ENCODE results near the gene FGD1. TPM values are rescaled to one million over a fixed set of nuclear protein-coding genes. Genes with fewer than 3 reads are reported as not detected.

FGD1 gene
- total and polyA plus RNA-seq, 2 experiments from 2014 or later, result 11.8 to 24.9 TPM

GRCh38 chrX:54435121-54435520, 60.9 kb downstream of the FGD1 start:
- TF ChIP-seq CTCF (conservative IDR thresholded peaks at IDR 0.05; ENCODE audit: low read depth in 2 of 2), result no peak
- no peak for TF ChIP-seq POLR2AphosphoS5 (IDR thresholded peaks at IDR 0.05; ENCODE audit: low read depth)
- TF ChIP-seq ETS1 (IDR thresholded peaks at IDR 0.05), result no peak
- TF ChIP-seq JUNB (IDR thresholded peaks at IDR 0.05; ENCODE audit: unreplicated experiment), result no peak
- TF ChIP-seq ZNF114 (CRISPR knock-in tag; IDR thresholded peaks at IDR 0.05), result no peak
- TF ChIP-seq EZH2 (IDR thresholded peaks at IDR 0.05; ENCODE audit: low read depth, unreplicated experiment), result no peak
- TF ChIP-seq NANOG (IDR thresholded peaks at IDR 0.05; ENCODE audit: borderline replicate concordance), result no peak
- TF ChIP-seq ZNF331 (CRISPR knock-in tag; IDR thresholded peaks at IDR 0.05; ENCODE audit: low read depth), result no peak
- TF ChIP-seq STAT1 (IDR thresholded peaks at IDR 0.05; ENCODE audit: unreplicated experiment), result no peak
- TF ChIP-seq CREB1 (CRISPR knock-in tag; IDR thresholded peaks at IDR 0.05; ENCODE audit: low read depth), result no peak
- TF ChIP-seq, protein P1, sequence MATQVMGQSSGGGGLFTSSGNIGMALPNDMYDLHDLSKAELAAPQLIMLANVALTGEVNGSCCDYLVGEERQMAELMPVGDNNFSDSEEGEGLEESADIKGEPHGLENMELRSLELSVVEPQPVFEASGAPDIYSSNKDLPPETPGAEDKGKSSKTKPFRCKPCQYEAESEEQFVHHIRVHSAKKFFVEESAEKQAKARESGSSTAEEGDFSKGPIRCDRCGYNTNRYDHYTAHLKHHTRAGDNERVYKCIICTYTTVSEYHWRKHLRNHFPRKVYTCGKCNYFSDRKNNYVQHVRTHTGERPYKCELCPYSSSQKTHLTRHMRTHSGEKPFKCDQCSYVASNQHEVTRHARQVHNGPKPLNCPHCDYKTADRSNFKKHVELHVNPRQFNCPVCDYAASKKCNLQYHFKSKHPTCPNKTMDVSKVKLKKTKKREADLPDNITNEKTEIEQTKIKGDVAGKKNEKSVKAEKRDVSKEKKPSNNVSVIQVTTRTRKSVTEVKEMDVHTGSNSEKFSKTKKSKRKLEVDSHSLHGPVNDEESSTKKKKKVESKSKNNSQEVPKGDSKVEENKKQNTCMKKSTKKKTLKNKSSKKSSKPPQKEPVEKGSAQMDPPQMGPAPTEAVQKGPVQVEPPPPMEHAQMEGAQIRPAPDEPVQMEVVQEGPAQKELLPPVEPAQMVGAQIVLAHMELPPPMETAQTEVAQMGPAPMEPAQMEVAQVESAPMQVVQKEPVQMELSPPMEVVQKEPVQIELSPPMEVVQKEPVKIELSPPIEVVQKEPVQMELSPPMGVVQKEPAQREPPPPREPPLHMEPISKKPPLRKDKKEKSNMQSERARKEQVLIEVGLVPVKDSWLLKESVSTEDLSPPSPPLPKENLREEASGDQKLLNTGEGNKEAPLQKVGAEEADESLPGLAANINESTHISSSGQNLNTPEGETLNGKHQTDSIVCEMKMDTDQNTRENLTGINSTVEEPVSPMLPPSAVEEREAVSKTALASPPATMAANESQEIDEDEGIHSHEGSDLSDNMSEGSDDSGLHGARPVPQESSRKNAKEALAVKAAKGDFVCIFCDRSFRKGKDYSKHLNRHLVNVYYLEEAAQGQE (IDR thresholded peaks at IDR 0.05; ENCODE audit: unreplicated experiment), result no peak
- no peak for TF ChIP-seq EZH2phosphoT487 (IDR thresholded peaks at IDR 0.05; ENCODE audit: unreplicated experiment)
- no peak for TF ChIP-seq ZNF462 (CRISPR knock-in tag; IDR thresholded peaks at IDR 0.05)

More at GRCh38 chrX:54435121-54435520, 60.9 kb downstream of the FGD1 start:
- H3K27ac ChIP-seq (ENCODE audit: low read depth), result no peak overlapping the region
- H3K9me3 Mint-ChIP-seq, result no peaks in the 10 kb centered on the region
- H3K27ac Mint-ChIP-seq, result no peak overlapping the region
- H3K4me3 ChIP-seq, result no peak overlapping the region
- DNase-seq (ENCODE audit: low spot score), result no peak
- no peak overlapping the region for H3K4me3 Mint-ChIP-seq
- H3K27me3 Mint-ChIP-seq (ENCODE audit: insufficient read depth, low read depth, poor library complexity), result peaks cover 2% of the 10 kb centered on the region
- no peaks in the 10 kb centered on the region for H3F3A ChIP-seq (replicated peaks; ENCODE audit: low read depth)
- H4K20me1 ChIP-seq (replicated peaks; ENCODE audit: insufficient read depth), result no peaks in the 10 kb centered on the region
- no peaks in the 10 kb centered on the region for H3K79me2 ChIP-seq (replicated peaks; ENCODE audit: insufficient read depth)
- H3K36me3 Mint-ChIP-seq (ENCODE audit: low read depth), result no peaks in the 10 kb centered on the region
- no peaks in the 10 kb centered on the region for H3K4me1 ChIP-seq (ENCODE audit: insufficient read depth)
- no peaks in the 10 kb centered on the region for H3K36me3 ChIP-seq (ENCODE audit: insufficient read depth)
- H2AFZ ChIP-seq, result no peak overlapping the region
- no peak overlapping the region for H3K4me2 ChIP-seq
- no peaks in the 10 kb centered on the region for H3K27me3 ChIP-seq (ENCODE audit: insufficient read depth)
- no peaks in the 10 kb centered on the region for H3K9me2 ChIP-seq (ENCODE audit: insufficient read depth)
- H3K4me1 Mint-ChIP-seq, result no peaks in the 10 kb centered on the region; the same call in 2 of the 3 replicates
- no peak for ATAC-seq

Measured in GM23338 (cell line).